Measurements from ENCODE around the gene SLC37A1. TPM values are rescaled to one million over a fixed set of nuclear protein-coding genes. Genes with fewer than 3 reads are reported as not detected.
A peak's percentile ranks its signal among the peaks of the same experiment; 100 is the strongest.

SLC37A1 gene
- total and polyA plus RNA-seq, 12 donors, result 1.8 to 13.2 (median 5.5) TPM

DNA sequence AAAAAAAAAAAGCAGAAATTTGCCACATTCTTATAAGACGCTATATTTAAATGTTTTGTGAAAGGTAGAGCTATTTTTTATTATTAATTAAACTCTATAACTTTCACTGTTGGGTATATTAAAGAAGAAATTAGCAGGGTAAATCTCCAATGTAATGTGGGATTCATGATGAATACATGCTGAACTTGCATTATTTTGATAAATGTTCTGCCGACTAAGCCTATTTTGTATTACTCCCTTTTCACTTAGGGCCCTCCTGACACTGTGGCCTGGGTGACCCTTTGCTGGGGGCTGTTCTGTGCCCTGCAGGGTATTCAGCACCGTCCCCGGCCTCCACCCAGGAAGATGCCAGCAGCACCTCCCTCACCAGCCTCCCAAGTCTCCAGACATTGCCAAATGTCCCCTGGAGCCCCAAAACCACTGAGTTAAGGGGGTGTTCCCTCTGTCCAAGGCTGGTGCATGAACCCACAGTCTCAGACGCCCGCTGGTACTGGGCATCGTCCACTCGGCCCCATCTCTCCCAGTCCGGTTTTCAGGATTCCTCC lies 40.1 kb upstream of the SLC37A1 start:
- peak in 1 of 8 donors; percentile 15 for ATAC-seq
- intact Hi-C loops (cut with DNase I), result no loop called here
- WGBS, 2 donors, result 85 to 90% methylated on average over 9 of the region's 9 CpGs

DNA sequence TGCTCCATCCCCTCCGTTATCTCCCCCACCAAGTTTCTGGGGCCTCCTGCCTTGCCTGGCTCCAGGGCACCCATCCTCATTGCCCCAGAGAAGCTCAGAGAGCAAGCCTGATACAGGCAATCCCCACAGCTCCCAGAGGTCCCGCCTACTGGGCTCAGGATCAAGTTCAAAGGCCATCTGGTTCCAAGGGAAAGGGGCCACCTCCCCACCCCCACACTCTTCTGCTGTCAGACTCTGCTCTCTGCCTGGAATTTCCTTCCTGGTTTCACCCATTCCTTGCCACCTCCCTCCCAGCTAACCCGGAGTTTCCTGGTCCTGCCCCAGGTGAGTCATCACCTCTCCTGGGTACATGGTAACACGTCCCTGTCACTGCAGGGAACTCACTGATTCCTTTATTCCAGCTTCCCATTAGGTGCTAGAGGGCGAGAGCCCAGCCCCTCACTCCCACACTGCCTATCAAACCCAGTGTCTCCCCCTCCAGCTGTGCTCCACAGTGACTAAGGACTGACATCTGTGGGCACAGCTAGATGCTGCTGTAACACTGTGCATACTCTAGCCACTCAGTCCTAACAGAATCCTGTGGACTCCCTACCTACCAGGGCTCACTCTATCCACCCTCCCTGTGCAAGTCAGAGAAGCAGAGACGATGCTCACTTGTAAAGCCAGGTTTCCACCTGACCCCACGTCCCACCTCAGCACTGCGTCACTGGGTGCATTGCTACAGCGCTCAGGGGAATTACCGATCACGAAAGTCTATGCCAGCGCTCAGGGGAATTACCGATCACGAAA lies 39.4 kb upstream of the SLC37A1 start:
- no peak for DNase-seq
- no peak overlapping the region for H3K4me3 ChIP-seq
- intact Hi-C loops (cut with DNase I), result no loop called here
- peak in 1 of 8 donors; percentile 59 for ATAC-seq
- no peaks in the 10 kb centered on the region for H3K36me3 ChIP-seq
- TF ChIP-seq, protein P1, sequence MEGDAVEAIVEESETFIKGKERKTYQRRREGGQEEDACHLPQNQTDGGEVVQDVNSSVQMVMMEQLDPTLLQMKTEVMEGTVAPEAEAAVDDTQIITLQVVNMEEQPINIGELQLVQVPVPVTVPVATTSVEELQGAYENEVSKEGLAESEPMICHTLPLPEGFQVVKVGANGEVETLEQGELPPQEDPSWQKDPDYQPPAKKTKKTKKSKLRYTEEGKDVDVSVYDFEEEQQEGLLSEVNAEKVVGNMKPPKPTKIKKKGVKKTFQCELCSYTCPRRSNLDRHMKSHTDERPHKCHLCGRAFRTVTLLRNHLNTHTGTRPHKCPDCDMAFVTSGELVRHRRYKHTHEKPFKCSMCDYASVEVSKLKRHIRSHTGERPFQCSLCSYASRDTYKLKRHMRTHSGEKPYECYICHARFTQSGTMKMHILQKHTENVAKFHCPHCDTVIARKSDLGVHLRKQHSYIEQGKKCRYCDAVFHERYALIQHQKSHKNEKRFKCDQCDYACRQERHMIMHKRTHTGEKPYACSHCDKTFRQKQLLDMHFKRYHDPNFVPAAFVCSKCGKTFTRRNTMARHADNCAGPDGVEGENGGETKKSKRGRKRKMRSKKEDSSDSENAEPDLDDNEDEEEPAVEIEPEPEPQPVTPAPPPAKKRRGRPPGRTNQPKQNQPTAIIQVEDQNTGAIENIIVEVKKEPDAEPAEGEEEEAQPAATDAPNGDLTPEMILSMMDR (IDR thresholded peaks at IDR 0.05), result no peak
- no peaks in the 10 kb centered on the region for H3K9me3 ChIP-seq
- H3K4me1 ChIP-seq, result peaks cover 0 to 10% (median 0%) of the 10 kb centered on the region in 9 donors
- H3K27ac ChIP-seq, result no peak overlapping the region
- peaks cover 0 to 4% (median 0%) of the 10 kb centered on the region in 7 donors for H3K27me3 ChIP-seq
- 71 to 73% methylated on average over 14 of the region's 14 CpGs for WGBS, 2 donors

More for the DNA sequence above, 40.1 kb upstream of the SLC37A1 start:
- DNase-seq, result no peak
- TF ChIP-seq, protein P1 (IDR thresholded peaks at IDR 0.05), result no peak
- peaks cover 0 to 4% (median 0%) of the 10 kb centered on the region in 7 donors for H3K27me3 ChIP-seq
- H3K9me3 ChIP-seq, result no peaks in the 10 kb centered on the region
- H3K27ac ChIP-seq, result no peak overlapping the region
- H3K4me3 ChIP-seq, result no peak overlapping the region
- no peaks in the 10 kb centered on the region for H3K36me3 ChIP-seq
- H3K4me1 ChIP-seq, result peaks cover 0 to 10% (median 0%) of the 10 kb centered on the region in 9 donors

DNA sequence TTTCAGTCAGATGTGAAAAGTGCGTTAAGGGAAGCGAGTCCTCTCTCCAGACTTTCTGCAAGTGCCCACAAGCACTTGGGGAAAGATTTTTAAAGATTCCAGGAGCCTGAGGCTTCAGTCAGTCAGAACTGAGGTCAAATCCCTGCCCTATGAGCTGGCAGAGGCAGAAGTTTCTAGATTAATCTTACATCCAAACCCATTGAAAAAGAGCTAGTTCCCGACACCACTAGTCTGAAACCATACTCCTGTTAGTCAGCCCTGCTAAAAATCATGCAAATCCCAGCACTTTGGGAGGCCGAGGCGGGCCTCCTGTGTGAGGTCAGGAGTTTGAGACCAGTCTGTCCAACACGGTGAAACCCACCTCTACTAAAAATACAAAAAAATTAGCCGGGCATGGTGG lies 38.6 kb upstream of the SLC37A1 start:
- intact Hi-C loops (cut with DNase I), result no loop called here
- Histone ChIP-seq H3K27me3 (peaks cover 0 to 4% (median 0%) of the 10 kb centered on the region in 7 donors), H3K4me1 (peaks cover 0 to 10% (median 0%) of the 10 kb centered on the region in 9 donors), H3K27ac (no peak overlapping the region), H3K9me3 (no peaks in the 10 kb centered on the region), H3K36me3 (no peaks in the 10 kb centered on the region), H3K4me3 (no peak overlapping the region)
- TF ChIP-seq, protein P1 (IDR thresholded peaks at IDR 0.05), result no peak
- DNase-seq, result no peak
- 88 to 92% methylated on average over 7 of the region's 7 CpGs for WGBS, 2 donors
- no peak for ATAC-seq

DNA sequence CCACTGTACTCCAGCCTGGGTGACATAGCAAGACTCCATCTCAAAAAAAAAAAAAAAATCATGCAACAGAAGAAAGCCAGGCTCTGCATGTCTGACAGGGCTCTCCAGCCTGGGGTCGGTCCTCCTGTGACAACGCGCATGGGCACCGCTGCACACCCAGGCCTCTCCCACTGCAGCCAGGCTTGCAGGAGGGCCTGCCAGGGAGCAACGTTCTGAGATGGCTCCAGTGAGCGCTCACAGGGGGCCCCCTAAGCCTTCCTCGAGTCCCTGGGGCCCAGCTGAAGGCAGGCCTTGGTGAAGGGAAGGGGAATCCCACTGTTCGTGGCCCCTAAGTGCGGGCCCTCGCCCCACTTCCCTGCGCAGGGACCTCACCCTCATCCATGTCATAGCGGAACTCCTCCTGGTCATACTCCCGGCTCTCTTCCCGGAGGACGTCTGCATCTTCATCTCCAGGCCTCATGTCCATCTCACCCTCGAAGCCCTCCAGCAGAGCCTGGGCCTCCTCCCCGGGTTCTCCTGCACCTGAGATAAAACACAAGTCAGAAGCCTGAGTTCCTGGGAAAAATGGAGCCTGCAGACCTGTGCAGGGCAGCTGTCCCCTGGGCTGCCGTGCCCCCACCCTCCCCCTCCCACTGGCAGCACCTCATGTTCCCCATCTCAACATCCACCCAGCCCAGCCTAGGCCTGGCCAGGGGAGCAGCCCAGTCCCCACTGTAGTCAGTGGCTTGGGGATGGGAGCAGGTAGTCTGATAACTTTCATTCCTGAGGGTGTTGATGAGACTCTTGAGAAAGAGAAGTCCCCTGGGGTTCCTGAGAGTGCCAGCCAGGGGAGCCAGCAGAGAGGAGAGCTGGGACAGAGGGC lies 37.9 kb upstream of the SLC37A1 start:
- DNase-seq, result no peak
- peak in 1 of 8 donors; percentile 30 for ATAC-seq
- TF ChIP-seq, protein P1 (IDR thresholded peaks at IDR 0.05), result no peak
- Histone ChIP-seq H3K4me3 (no peak overlapping the region), H3K9me3 (no peaks in the 10 kb centered on the region), H3K27ac (no peak overlapping the region), H3K36me3 (no peaks in the 10 kb centered on the region), H3K27me3 (peaks cover 0 to 4% (median 0%) of the 10 kb centered on the region in 7 donors), H3K4me1 (peaks cover 0 to 10% (median 0%) of the 10 kb centered on the region in 9 donors)
- intact Hi-C loops (cut with DNase I), result no loop called here
- WGBS, 2 donors, result 89 to 91% methylated on average over 17 to 18 of the region's 18 CpGs
